Gastroesophageal sphincter (tissue), 3 donors: Measurements from ENCODE around the gene LMO2.

Experiments used
- POLR2A ChIP-seq, 2 donors: fragments of 450-650 bp; IDR thresholded peaks; one replicate each; pipeline ENCODE4 v1.6.1; 2017; ENCODE audit warnings: antibody characterized with exemption in 2 of 2, mild to moderate bottlenecking in 2 of 2, moderate library complexity in 1 of 2
- POLR2AphosphoS5 ChIP-seq: sonication (generic); formaldehyde crosslinking; IDR thresholded peaks from one replicate; pipeline ENCODE4 v1.6.1; 2017; ENCODE audit warnings: antibody characterized with exemption
- TF ChIP-seq, protein P1 (sequence below), 4 experiments: fragments of 200-600 bp in 2 of 4; fragments of 450-650 bp in 2 of 4; sonication (generic) in 1 of 4; IDR thresholded peaks; one replicate each; pipeline ENCODE4 v1.5.1; 2017 to 2019; ENCODE audit warnings: antibody characterized with exemption in 4 of 4, mild to moderate bottlenecking in 2 of 4, moderate library complexity in 2 of 4

DNA sequence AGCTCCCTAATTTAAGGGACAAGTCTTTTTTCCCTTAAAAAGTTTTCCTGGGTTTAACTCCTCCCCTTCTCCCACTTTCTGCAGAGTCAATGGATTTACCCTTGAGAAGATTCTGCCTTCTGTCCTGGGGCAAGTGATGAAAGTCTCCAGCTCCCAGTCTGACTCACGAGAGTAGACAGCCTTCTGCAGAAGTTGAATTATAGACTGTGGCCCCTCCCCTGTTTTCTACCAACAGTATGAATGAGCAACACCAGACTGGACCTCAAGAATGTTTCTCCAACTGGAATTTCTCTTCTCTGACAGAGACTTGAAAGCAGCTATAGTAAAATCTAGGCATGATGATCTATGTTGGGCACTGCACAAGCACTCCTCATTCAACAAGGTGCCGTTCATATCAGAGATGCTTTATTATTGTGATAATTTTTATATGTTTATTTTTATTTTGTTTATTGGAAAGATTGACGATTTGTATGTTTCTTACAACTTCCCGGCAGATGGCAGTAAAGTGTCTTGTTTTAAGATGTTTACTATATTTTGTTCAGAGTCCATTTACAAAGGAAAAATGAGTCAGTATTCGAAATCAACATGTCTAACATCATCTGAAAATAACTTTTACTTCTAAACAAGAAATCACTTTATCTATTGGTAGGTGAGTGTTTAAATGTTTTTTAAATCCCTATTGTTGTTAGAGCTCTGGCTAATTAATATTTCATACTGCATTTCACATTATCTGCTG is 56.6 kb downstream of the LMO2 start:
- TF ChIP-seq, protein P1, sequence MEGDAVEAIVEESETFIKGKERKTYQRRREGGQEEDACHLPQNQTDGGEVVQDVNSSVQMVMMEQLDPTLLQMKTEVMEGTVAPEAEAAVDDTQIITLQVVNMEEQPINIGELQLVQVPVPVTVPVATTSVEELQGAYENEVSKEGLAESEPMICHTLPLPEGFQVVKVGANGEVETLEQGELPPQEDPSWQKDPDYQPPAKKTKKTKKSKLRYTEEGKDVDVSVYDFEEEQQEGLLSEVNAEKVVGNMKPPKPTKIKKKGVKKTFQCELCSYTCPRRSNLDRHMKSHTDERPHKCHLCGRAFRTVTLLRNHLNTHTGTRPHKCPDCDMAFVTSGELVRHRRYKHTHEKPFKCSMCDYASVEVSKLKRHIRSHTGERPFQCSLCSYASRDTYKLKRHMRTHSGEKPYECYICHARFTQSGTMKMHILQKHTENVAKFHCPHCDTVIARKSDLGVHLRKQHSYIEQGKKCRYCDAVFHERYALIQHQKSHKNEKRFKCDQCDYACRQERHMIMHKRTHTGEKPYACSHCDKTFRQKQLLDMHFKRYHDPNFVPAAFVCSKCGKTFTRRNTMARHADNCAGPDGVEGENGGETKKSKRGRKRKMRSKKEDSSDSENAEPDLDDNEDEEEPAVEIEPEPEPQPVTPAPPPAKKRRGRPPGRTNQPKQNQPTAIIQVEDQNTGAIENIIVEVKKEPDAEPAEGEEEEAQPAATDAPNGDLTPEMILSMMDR (IDR thresholded peaks at IDR 0.05), result peak in 2 of 4 experiments; percentile 9 to 19
- TF ChIP-seq POLR2A (IDR thresholded peaks at IDR 0.05) (no peak), POLR2AphosphoS5 (no peak)
